ENCODE data around the gene ZNF334. TPM values are rescaled to one million over a fixed set of nuclear protein-coding genes. Genes with fewer than 3 reads are reported as not detected.

The ZNF334 gene
- total RNA-seq, 1 donor from 2014 or later = 1.6 TPM

GRCh38 chr20:46456255-46457028 lies 56.9 kb downstream of the ZNF334 start:
- Mint-ChIP-seq H3K36me3 (ENCODE audit: low read depth) (no peaks in the 10 kb centered on the region), H3K4me1 (no peaks in the 10 kb centered on the region), H3K27me3 (peaks cover 11% of the 10 kb centered on the region), H3K9me3 (peaks cover 19% of the 10 kb centered on the region), H3K4me3 (no peak overlapping the region), H3K27ac (no peak overlapping the region)
- DNase-seq = no peak
- intact Hi-C loops (cut with micrococcal nuclease) = no loop called here

- Mint-ChIP-seq H3K36me3 (ENCODE audit: low read depth) (no peaks in the 10 kb centered on the region), H3K27me3 (peaks cover 14% of the 10 kb centered on the region), H3K4me1 (no peaks in the 10 kb centered on the region), H3K4me3 (no peak overlapping the region), H3K27ac (no peak overlapping the region), H3K9me3 (peaks cover 19% of the 10 kb centered on the region)
- intact Hi-C loops (cut with micrococcal nuclease) = no loop called here
- DNase-seq = no peak
Observed at GRCh38 chr20:46455729-46456128, 57.6 kb downstream of the ZNF334 start.

Other genes starting within 250 kb of the ZNF334 start
- gene CDH22, start 205.1 kb downstream of the ZNF334 start, total RNA-seq = not detected in 2 replicates
- 64.5 and 66.4 TPM in 2 replicates for gene ELMO2, start 106.9 kb downstream of the ZNF334 start, total RNA-seq
- 0.37 and 0.40 TPM in 2 replicates for gene OCSTAMP, start 37.1 kb upstream of the ZNF334 start, total RNA-seq
- not detected in 2 replicates for gene SLC13A3, start 137.9 kb upstream of the ZNF334 start, total RNA-seq
- gene TP53RK, start 175.9 kb upstream of the ZNF334 start, total RNA-seq = 15.5 and 16.5 TPM in 2 replicates
- gene SLC2A10, start 196.1 kb upstream of the ZNF334 start, total RNA-seq = not detected in 2 replicates

All from activated CD4-positive, alpha-beta T cell treated with anti-CD3 and anti-CD28 coated beads, Interleukin-2, amount 10 ng/mL, durations not matched to agents 24 days and 14 days (primary cell).